KOPT-K1 (cell line): ENCODE data around the gene CHKA.
A peak's percentile ranks its signal among the peaks of the same experiment; 100 is the strongest.
"Not testable (repeated sequence)": the region's sequence is repeated elsewhere in the genome, so short reads cannot be mapped to it uniquely, and the experiment has no call there.

Experiments used
- H3K27ac ChIP-seq: fragments of 200-600 bp; sonication (generic); 2 replicates; pipeline ENCODE4 v1.5.1; 2016; ENCODE audit warnings: antibody characterized with exemption, mild to moderate bottlenecking, low read depth, low read length; ENCODE audit not compliant: poor library complexity, severe bottlenecking
- H3K36me3 ChIP-seq: fragments of 200-600 bp; sonication (generic); 2 replicates; pipeline ENCODE4 v1.5.1; 2017; ENCODE audit warnings: antibody characterized with exemption, mild to moderate bottlenecking, low read length, moderate library complexity; ENCODE audit not compliant: insufficient read depth
- H3K9me3 ChIP-seq: fragments of 200-600 bp; sonication (generic); 2 replicates; pipeline ENCODE4 v1.5.1; 2017; ENCODE audit warnings: antibody characterized with exemption, low read length, mild to moderate bottlenecking; ENCODE audit not compliant: insufficient read depth, poor library complexity, severe bottlenecking

The CHKA gene

GRCh38 chr11:68107689-68108088 lies 13.5 kb downstream of the CHKA start:
- H3K36me3 ChIP-seq, result no peaks in the 10 kb centered on the region; the same call in 1 of the 2 replicates
- H3K27ac ChIP-seq, result no peak overlapping the region
- H3K9me3 ChIP-seq, result no peaks in the 10 kb centered on the region

DNA sequence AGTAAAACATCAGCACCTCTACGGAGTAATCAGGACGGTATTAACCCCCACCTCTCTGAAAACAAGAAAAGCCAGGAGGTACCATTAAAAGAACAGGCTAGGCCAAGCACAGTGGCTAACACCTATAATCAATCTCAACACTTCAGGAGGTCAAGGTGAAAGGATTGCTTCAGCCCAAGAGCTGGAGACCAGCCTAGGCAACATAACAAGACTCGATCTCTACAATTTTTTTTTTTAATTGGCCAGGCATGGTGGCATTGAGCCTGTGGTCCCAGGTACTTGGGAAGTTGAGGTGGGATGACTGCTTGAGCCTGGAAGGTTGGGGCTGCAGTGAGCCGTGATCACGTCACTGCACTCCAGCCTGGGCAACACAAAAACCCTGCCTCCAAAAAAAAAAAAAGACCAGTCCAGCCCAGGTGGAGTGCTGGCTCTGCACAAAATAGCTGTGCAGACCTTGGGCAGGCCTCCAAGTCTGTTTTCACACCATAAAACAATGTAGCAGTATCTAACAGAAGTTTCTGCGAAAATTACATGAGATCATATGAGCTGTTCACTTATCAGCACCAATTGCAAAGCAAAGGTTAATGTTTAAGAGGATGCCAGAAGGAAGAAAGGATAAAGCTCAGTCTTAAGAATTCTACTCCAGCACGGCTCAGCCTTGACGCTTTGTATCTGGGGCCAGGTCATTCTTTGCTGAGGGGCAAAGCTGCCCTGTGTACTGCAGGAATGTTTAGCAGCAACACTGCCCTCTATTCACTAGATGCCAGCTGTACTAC lies 14.8 kb downstream of the CHKA start:
- Histone ChIP-seq H3K9me3 (no peaks in the 10 kb centered on the region), H3K27ac (no peak overlapping the region), H3K36me3 (no peaks in the 10 kb centered on the region; the same call in 1 of the 2 replicates)

GRCh38 chr11:68099474-68100405 lies 21.4 kb downstream of the CHKA start:
- Histone ChIP-seq H3K9me3 (no peaks in the 10 kb centered on the region), H3K36me3 (no peaks in the 10 kb centered on the region), H3K27ac (peak overlapping the region; percentile 52)

- Histone ChIP-seq H3K9me3 (no peaks in the 10 kb centered on the region), H3K36me3 (no peaks in the 10 kb centered on the region), H3K27ac (peak overlapping the region; percentile 52)
These were observed 22.1 kb downstream of the CHKA start for GRCh38 chr11:68099057-68099456.

- Histone ChIP-seq H3K27ac (no peak overlapping the region), H3K36me3 (no peaks in the 10 kb centered on the region), H3K9me3 (no peaks in the 10 kb centered on the region)
These were observed 24.2 kb downstream of the CHKA start for GRCh38 chr11:68096962-68097361.

GRCh38 chr11:68093565-68093964 lies 27.6 kb downstream of the CHKA start:
- no peaks in the 10 kb centered on the region for H3K36me3 ChIP-seq
- H3K9me3 ChIP-seq, result no peaks in the 10 kb centered on the region
- H3K27ac ChIP-seq, result no peak overlapping the region

GRCh38 chr11:68092946-68093345 lies 28.2 kb downstream of the CHKA start:
- H3K9me3 ChIP-seq, H3K27ac ChIP-seq, H3K36me3 ChIP-seq: not testable (repeated sequence)

DNA sequence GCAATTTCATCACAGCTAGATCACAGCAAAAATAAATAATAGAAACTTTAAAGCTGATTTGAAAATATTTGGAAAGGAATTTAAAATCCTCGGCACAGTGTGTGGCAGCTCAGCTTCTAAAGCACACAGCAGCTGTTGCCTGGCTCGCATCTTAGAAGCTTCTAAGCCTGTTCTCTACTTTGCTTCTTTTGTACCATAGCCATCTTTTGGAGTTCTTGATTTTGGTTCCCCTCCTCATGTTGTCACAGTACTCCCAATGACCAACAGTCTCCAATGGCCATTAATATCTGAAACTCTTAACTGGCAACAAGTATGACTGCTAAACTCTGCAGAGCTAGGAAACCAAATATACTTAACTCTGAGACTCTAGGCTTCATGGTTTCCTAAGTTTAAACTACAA lies 28.8 kb downstream of the CHKA start:
- no peaks in the 10 kb centered on the region for H3K36me3 ChIP-seq
- H3K9me3 ChIP-seq, result no peaks in the 10 kb centered on the region
- H3K27ac ChIP-seq, result no peak overlapping the region

- Histone ChIP-seq H3K9me3 (no peaks in the 10 kb centered on the region), H3K36me3 (no peaks in the 10 kb centered on the region), H3K27ac (no peak overlapping the region)
These were observed 30.5 kb downstream of the CHKA start for GRCh38 chr11:68090706-68091105.

DNA sequence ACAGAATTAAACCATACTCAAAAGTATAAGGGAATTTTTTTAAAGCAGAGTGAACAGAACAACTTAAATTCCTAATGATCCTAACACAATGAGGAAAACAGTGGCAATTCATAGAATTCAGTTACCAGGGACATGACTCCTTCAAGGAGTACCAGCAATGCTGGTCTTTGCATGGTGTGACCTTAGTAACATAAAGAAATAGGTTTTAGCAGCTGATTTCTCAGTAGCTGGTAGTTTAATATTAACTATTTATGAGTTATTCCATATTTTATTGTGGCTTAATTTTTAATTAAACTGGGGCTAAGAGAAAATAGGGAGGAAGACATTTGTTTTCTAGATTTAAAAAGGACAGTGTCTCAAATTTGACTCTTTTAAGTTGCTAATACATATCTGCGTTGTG lies 30.9 kb downstream of the CHKA start:
- Histone ChIP-seq H3K36me3 (no peaks in the 10 kb centered on the region), H3K27ac (no peak overlapping the region), H3K9me3 (no peaks in the 10 kb centered on the region)

DNA sequence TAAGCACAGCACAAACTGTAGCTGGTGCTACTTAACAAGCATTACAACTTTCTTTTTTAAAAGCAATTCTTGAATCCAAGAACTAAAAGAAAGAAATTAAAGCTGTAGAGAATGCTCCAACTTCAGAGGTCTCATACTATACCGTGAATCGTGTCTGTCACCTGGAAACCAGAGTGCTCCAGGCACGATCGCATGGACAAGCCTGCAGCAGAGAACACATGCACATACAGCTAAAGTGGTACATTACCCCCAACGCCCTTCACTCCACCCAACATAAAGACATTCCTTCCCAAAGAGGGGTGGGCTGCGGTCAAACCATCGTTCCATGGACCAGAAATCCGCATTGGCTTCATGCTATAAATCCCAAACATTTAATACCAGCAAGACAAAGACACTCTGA lies 31.5 kb downstream of the CHKA start:
- no peaks in the 10 kb centered on the region for H3K9me3 ChIP-seq
- no peaks in the 10 kb centered on the region for H3K36me3 ChIP-seq
- H3K27ac ChIP-seq, result no peak overlapping the region

GRCh38 chr11:68083517-68083916 lies 37.7 kb downstream of the CHKA start:
- Histone ChIP-seq H3K9me3 (no peaks in the 10 kb centered on the region), H3K36me3 (no peaks in the 10 kb centered on the region), H3K27ac (no peak overlapping the region)

GRCh38 chr11:68082481-68082880 lies 38.7 kb downstream of the CHKA start:
- H3K36me3 ChIP-seq, result no peaks in the 10 kb centered on the region
- H3K9me3 ChIP-seq, result no peaks in the 10 kb centered on the region
- no peak overlapping the region for H3K27ac ChIP-seq

GRCh38 chr11:68081691-68082090 lies 39.5 kb downstream of the CHKA start:
- H3K27ac ChIP-seq, result no peak overlapping the region
- no peaks in the 10 kb centered on the region for H3K9me3 ChIP-seq
- H3K36me3 ChIP-seq, result no peaks in the 10 kb centered on the region; the same call in 1 of the 2 replicates

DNA sequence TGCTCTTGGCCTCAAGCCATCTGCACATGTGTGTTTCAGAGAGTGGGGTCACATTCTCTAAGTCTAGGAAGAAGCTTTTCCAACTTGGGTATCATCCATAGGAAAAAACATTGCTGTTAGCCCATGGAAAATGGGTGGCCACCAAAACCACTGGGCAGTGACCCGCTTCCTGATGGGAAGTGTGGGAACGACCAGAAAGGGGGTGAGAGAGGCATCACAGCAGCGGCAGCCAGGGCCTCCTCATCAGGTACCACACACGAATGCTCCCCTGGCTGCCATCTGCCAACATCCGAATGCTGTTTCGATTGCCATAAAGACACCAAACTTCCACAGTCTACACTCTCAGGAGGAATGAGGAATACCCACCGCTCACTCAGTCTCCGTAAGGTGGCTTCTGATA lies 40.3 kb downstream of the CHKA start:
- Histone ChIP-seq H3K9me3 (no peaks in the 10 kb centered on the region), H3K36me3 (no peaks in the 10 kb centered on the region; the same call in 1 of the 2 replicates), H3K27ac (no peak overlapping the region)
